DOHH2 (cell line): Measurements from ENCODE around the gene BBS2.

Source experiments
- CTCF ChIP-seq: fragments of 200-600 bp; sonication (generic); IDR thresholded peaks from one replicate; pipeline ENCODE4 v1.5.1; 2014; ENCODE audit warnings: antibody characterized with exemption, mild to moderate bottlenecking, low read depth, low read length; ENCODE audit not compliant: poor library complexity, severe bottlenecking
- EZH2phosphoT487 ChIP-seq: fragments of 200-600 bp; sonication (generic); IDR thresholded peaks from 2 replicates; pipeline ENCODE4 v1.6.1; 2017; ENCODE audit warnings: borderline replicate concordance, mild to moderate bottlenecking, antibody characterized with exemption, low read length, moderate library complexity, mixed read lengths

GRCh38 chr16:56549744-56550385 is 30.0 kb upstream of the BBS2 start:
- no peak for TF ChIP-seq CTCF
- TF ChIP-seq EZH2phosphoT487: no peak
